ENCODE results near the gene AK1.
"Not testable (repeated sequence)": the region's sequence is repeated elsewhere in the genome, so short reads cannot be mapped to it uniquely, and the experiment has no call there.

The AK1 gene

DNA sequence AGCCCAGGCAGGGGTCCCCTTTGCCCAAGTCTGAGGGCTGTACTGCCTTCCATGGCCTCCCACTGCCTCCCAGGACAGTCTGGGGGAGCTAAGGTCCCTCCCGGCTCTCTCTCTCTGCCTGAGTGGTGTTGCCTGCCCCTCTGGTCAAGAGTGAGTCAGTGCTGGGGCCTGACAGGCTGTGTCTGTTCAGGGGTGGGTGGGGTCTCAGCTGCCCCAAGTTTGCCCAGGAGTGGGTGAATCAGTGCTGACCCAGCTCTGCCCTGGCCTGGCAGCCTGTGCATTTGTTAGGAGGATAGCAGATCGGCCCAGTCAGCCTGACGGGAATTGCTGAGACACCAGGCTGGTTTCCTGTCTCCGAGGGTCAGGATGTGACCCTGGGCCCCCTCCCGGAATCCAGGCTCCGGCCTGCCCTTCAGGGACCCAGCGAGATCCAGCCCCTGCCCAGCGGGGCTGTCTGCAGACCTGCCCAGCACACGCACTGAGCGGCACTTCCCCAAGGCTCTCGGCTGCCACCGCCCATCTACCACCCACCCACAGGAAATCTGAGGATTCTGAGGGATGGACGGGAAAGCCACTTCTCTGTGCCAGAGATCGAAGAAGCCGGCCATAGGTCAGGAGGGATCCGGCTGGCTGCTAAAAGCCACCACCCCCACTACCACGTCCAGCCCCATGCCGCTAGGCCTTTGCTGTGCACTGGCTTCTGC is 38.9 kb downstream of the AK1 start:
- DNase-seq = no peak
- Histone ChIP-seq H3K36me3 (ENCODE audit: control insufficient read depth, insufficient read depth, low read length) (no peaks in the 10 kb centered on the region), H3K56ac (ENCODE audit: low read length) (no peak overlapping the region), H3K27ac (ENCODE audit: low read depth, low read length) (no peak overlapping the region), H2BK120ac (ENCODE audit: low read depth, low read length) (no peak overlapping the region), H3K23ac (ENCODE audit: low read length) (no peak overlapping the region), H4K8ac (ENCODE audit: low read depth, low read length) (no peak overlapping the region), H3K27me3 (ENCODE audit: insufficient read depth, low read length, poor library complexity) (no peaks in the 10 kb centered on the region), H3K79me1 (ENCODE audit: low read length) (no peaks in the 10 kb centered on the region), H2BK5ac (ENCODE audit: low read length) (no peak overlapping the region), H3K9ac (ENCODE audit: low read length) (no peak overlapping the region), H3K4me1 (ENCODE audit: control insufficient read depth, low read depth, low read length) (no peaks in the 10 kb centered on the region), H3K4me2 (ENCODE audit: low read length) (no peak overlapping the region), H2AK5ac (ENCODE audit: low read length) (no peak overlapping the region), H3K18ac (ENCODE audit: low read length) (no peak overlapping the region), H3K4me3 (ENCODE audit: low read length) (no peak overlapping the region), H3K79me2 (ENCODE audit: control insufficient read depth, insufficient read depth, low read length) (no peaks in the 10 kb centered on the region), H4K5ac (ENCODE audit: low read length) (no peak overlapping the region), H3K4ac (ENCODE audit: low read depth, low read length) (no peak overlapping the region), H2BK15ac (replicated peaks; ENCODE audit: low read depth) (no peak overlapping the region)
- no CpG with 5 or more reads among the region's 18 CpGs for WGBS (ENCODE audit: extremely low coverage, insufficient coverage, low lambda C conversion rate)

DNA sequence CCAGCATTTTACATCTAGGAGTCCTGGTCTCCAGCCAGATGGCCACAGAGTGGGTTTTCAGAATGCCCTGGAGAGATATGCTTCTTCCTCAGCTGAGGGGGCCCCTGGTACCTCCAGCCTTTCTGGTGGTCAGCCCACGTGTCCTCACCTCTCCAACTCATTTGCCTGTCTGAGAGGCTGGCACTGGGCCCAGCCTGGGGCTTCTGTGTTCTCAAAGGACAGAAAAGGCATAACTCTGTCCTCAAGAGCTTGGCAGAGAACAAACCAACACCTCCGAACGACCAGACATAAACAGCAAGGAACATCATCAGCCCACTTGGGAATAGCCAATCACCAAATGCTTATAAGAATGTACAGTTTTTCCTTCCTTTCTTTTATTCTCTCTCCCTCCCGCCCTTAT is 40.1 kb downstream of the AK1 start:
- H3K4ac ChIP-seq (ENCODE audit: low read depth, low read length) = no peak overlapping the region
- WGBS (ENCODE audit: extremely low coverage, insufficient coverage, low lambda C conversion rate) = no CpG with 5 or more reads among the region's 4 CpGs
- no peaks in the 10 kb centered on the region for H3K4me1 ChIP-seq (ENCODE audit: control insufficient read depth, low read depth, low read length)
- H2AK5ac ChIP-seq (ENCODE audit: low read length) = no peak overlapping the region
- H3K18ac ChIP-seq (ENCODE audit: low read length) = no peak overlapping the region
- H3K79me2 ChIP-seq (ENCODE audit: control insufficient read depth, insufficient read depth, low read length) = no peaks in the 10 kb centered on the region
- no peak overlapping the region for H2BK120ac ChIP-seq (ENCODE audit: low read depth, low read length)
- no peaks in the 10 kb centered on the region for H3K36me3 ChIP-seq (ENCODE audit: control insufficient read depth, insufficient read depth, low read length)
- no peak for DNase-seq
- H4K8ac ChIP-seq (ENCODE audit: low read depth, low read length) = no peak overlapping the region
- no peaks in the 10 kb centered on the region for H3K79me1 ChIP-seq (ENCODE audit: low read length)
- no peak overlapping the region for H3K23ac ChIP-seq (ENCODE audit: low read length)
- H2BK15ac ChIP-seq (replicated peaks; ENCODE audit: low read depth) = no peak overlapping the region
- no peak overlapping the region for H3K4me2 ChIP-seq (ENCODE audit: low read length)
- no peak overlapping the region for H2BK5ac ChIP-seq (ENCODE audit: low read length)
- no peak overlapping the region for H3K56ac ChIP-seq (ENCODE audit: low read length)
- no peak overlapping the region for H4K5ac ChIP-seq (ENCODE audit: low read length)
- H3K27ac ChIP-seq (ENCODE audit: low read depth, low read length) = no peak overlapping the region
- H3K4me3 ChIP-seq (ENCODE audit: low read length) = no peak overlapping the region
- H3K9ac ChIP-seq (ENCODE audit: low read length) = no peak overlapping the region
- no peaks in the 10 kb centered on the region for H3K27me3 ChIP-seq (ENCODE audit: insufficient read depth, low read length, poor library complexity)

DNA sequence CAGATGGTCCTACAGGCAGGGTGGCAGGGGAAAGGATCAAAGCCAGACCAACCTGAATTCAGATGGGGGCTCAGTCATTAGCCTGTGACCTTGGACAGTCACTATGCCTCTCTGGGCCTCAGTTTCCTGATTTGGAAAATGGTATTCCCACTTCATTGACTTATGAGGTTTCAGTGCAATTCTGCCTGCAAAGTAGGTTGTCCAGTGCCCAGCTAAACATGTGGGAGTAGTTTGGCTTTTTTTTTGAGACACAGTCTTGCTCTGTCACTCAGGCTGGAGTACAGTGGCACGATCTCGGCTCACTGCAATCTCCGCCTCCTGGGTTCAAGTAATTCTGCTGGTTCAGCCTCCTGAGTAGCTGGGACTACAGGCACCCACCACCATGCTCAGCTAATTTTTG is 40.9 kb downstream of the AK1 start:
- not testable (repeated sequence) for H4K5ac ChIP-seq (ENCODE audit: low read length); H3K18ac ChIP-seq (ENCODE audit: low read length); H3K4ac ChIP-seq (ENCODE audit: low read depth, low read length); H2BK5ac ChIP-seq (ENCODE audit: low read length); H3K79me2 ChIP-seq (ENCODE audit: control insufficient read depth, insufficient read depth, low read length); DNase-seq; H3K79me1 ChIP-seq (ENCODE audit: low read length); H3K27me3 ChIP-seq (ENCODE audit: insufficient read depth, low read length, poor library complexity); H2BK15ac ChIP-seq (replicated peaks; ENCODE audit: low read depth); H3K4me1 ChIP-seq (ENCODE audit: control insufficient read depth, low read depth, low read length); H3K23ac ChIP-seq (ENCODE audit: low read length); H2BK120ac ChIP-seq (ENCODE audit: low read depth, low read length); H3K4me3 ChIP-seq (ENCODE audit: low read length); H3K4me2 ChIP-seq (ENCODE audit: low read length); H4K8ac ChIP-seq (ENCODE audit: low read depth, low read length); H3K36me3 ChIP-seq (ENCODE audit: control insufficient read depth, insufficient read depth, low read length); H3K9ac ChIP-seq (ENCODE audit: low read length); H3K27ac ChIP-seq (ENCODE audit: low read depth, low read length); H2AK5ac ChIP-seq (ENCODE audit: low read length)
- no CpG with 5 or more reads among the region's 3 CpGs for WGBS (ENCODE audit: extremely low coverage, insufficient coverage, low lambda C conversion rate)
- peak overlapping the region; percentile 42 for H3K56ac ChIP-seq (ENCODE audit: low read length)

DNA sequence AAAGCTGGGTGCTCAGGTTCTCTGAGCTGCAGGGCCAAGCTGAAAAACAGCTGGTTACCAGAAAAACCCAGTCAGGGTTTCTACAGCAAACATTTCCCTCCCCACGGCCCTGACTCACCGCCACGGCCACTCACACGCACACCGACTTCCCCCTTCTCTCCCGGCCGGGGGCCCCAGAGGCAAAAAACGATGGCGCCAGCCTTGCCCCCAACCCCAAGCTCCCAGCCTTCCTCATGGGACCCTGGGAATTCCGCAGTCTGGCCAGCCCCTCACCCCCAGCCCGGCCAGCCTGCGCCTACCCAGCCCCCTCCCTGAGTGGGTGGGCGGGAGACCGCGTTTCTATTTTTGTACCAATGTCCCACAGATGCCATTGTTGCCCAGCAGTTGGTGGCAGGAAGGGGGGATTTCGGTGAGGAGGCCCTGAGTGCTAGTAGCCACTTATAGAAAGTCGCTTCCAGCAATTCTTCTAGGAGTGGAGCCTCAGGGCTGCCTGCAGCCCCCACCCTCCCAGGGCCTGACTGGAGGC is 41.4 kb downstream of the AK1 start:
- Histone ChIP-seq H3K9ac (ENCODE audit: low read length) (no peak overlapping the region), H3K27me3 (ENCODE audit: insufficient read depth, low read length, poor library complexity) (no peaks in the 10 kb centered on the region), H3K18ac (ENCODE audit: low read length) (peak overlapping the region; percentile 43), H2BK5ac (ENCODE audit: low read length) (no peak overlapping the region), H3K79me2 (ENCODE audit: control insufficient read depth, insufficient read depth, low read length) (no peaks in the 10 kb centered on the region), H2BK120ac (ENCODE audit: low read depth, low read length) (no peak overlapping the region), H3K4me2 (ENCODE audit: low read length) (no peak overlapping the region), H3K56ac (ENCODE audit: low read length) (peak overlapping the region; percentile 78), H2BK15ac (replicated peaks; ENCODE audit: low read depth) (no peak overlapping the region), H4K8ac (ENCODE audit: low read depth, low read length) (no peak overlapping the region), H3K4ac (ENCODE audit: low read depth, low read length) (no peak overlapping the region), H3K4me3 (ENCODE audit: low read length) (no peak overlapping the region), H3K23ac (ENCODE audit: low read length) (no peak overlapping the region), H4K5ac (ENCODE audit: low read length) (no peak overlapping the region), H3K36me3 (ENCODE audit: control insufficient read depth, insufficient read depth, low read length) (no peaks in the 10 kb centered on the region), H3K27ac (ENCODE audit: low read depth, low read length) (no peak overlapping the region), H3K79me1 (ENCODE audit: low read length) (no peaks in the 10 kb centered on the region), H3K4me1 (ENCODE audit: control insufficient read depth, low read depth, low read length) (no peaks in the 10 kb centered on the region), H2AK5ac (ENCODE audit: low read length) (no peak overlapping the region)
- WGBS (ENCODE audit: extremely low coverage, insufficient coverage, low lambda C conversion rate) = no CpG with 5 or more reads among the region's 17 CpGs
- no peak for DNase-seq

DNA sequence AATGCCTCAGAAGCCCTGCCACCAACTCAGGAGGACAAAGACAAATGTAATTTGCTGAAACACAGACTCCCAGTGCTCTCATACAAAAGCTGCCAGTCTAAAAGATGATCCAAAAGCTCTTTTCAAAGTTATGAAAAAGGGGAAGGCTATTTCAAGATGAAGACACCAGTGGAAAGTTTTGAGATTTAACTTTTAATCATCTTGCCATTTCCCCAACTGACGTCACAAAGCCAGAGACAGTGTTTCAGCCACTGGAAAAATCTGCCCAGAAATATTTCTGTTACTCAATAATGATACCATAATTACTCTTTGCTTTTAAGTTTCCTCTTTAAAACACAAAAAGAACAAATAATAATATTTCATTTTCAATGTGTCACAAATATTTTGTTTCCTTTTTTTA is 43.9 kb downstream of the AK1 start:
- no peak overlapping the region for H2BK120ac ChIP-seq (ENCODE audit: low read depth, low read length)
- H3K4me2 ChIP-seq (ENCODE audit: low read length) = no peak overlapping the region
- H3K27me3 ChIP-seq (ENCODE audit: insufficient read depth, low read length, poor library complexity) = no peaks in the 10 kb centered on the region
- H3K56ac ChIP-seq (ENCODE audit: low read length) = no peak overlapping the region
- H4K5ac ChIP-seq (ENCODE audit: low read length) = no peak overlapping the region
- H3K79me1 ChIP-seq (ENCODE audit: low read length) = no peaks in the 10 kb centered on the region
- no peak overlapping the region for H2BK15ac ChIP-seq (replicated peaks; ENCODE audit: low read depth)
- no peak overlapping the region for H3K4ac ChIP-seq (ENCODE audit: low read depth, low read length)
- H3K36me3 ChIP-seq (ENCODE audit: control insufficient read depth, insufficient read depth, low read length) = no peaks in the 10 kb centered on the region
- no peak overlapping the region for H3K9ac ChIP-seq (ENCODE audit: low read length)
- H2AK5ac ChIP-seq (ENCODE audit: low read length) = no peak overlapping the region
- no CpG with 5 or more reads among the region's 1 CpG for WGBS (ENCODE audit: extremely low coverage, insufficient coverage, low lambda C conversion rate)
- H4K8ac ChIP-seq (ENCODE audit: low read depth, low read length) = no peak overlapping the region
- H2BK5ac ChIP-seq (ENCODE audit: low read length) = no peak overlapping the region
- no peak overlapping the region for H3K23ac ChIP-seq (ENCODE audit: low read length)
- H3K27ac ChIP-seq (ENCODE audit: low read depth, low read length) = no peak overlapping the region
- peaks cover 3% of the 10 kb centered on the region for H3K4me1 ChIP-seq (ENCODE audit: control insufficient read depth, low read depth, low read length)
- H3K4me3 ChIP-seq (ENCODE audit: low read length) = no peak overlapping the region
- DNase-seq = no peak
- no peak overlapping the region for H3K18ac ChIP-seq (ENCODE audit: low read length)
- H3K79me2 ChIP-seq (ENCODE audit: control insufficient read depth, insufficient read depth, low read length) = no peaks in the 10 kb centered on the region

DNA sequence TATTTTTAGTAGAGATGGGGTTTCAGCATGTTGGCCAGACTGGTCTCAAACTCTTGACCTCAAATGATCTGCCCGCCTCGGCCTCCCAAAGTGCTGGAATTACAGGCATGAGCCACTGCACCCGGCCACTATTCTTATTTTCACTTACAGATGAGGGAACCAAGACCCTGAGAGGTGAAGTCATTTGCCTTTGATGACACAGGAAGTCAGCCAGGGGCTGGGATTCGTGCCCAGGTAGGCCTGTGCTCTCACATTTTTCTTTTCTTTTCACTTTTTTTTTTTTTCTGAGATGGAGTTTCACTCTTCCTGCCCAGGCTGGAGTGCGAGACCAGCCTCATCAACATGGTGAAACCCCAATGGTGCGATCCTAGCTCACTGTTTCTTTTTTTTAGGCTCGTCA is 45.2 kb downstream of the AK1 start:
- Histone ChIP-seq H2BK15ac (replicated peaks; ENCODE audit: low read depth) (no peak overlapping the region), H4K5ac (ENCODE audit: low read length) (no peak overlapping the region), H3K4me3 (ENCODE audit: low read length) (no peak overlapping the region), H3K79me1 (ENCODE audit: low read length) (no peaks in the 10 kb centered on the region), H3K4ac (ENCODE audit: low read depth, low read length) (no peak overlapping the region), H2AK5ac (ENCODE audit: low read length) (no peak overlapping the region), H4K8ac (ENCODE audit: low read depth, low read length) (no peak overlapping the region), H3K23ac (ENCODE audit: low read length) (no peak overlapping the region), H3K18ac (ENCODE audit: low read length) (no peak overlapping the region), H2BK5ac (ENCODE audit: low read length) (no peak overlapping the region), H3K36me3 (ENCODE audit: control insufficient read depth, insufficient read depth, low read length) (no peaks in the 10 kb centered on the region), H3K9ac (ENCODE audit: low read length) (no peak overlapping the region), H3K27ac (ENCODE audit: low read depth, low read length) (no peak overlapping the region), H3K79me2 (ENCODE audit: control insufficient read depth, insufficient read depth, low read length) (no peaks in the 10 kb centered on the region), H3K56ac (ENCODE audit: low read length) (no peak overlapping the region), H3K4me1 (ENCODE audit: control insufficient read depth, low read depth, low read length) (peaks cover 4% of the 10 kb centered on the region), H2BK120ac (ENCODE audit: low read depth, low read length) (no peak overlapping the region), H3K27me3 (ENCODE audit: insufficient read depth, low read length, poor library complexity) (no peaks in the 10 kb centered on the region), H3K4me2 (ENCODE audit: low read length) (no peak overlapping the region)
- DNase-seq = peak; percentile 51
- no CpG with 5 or more reads among the region's 7 CpGs for WGBS (ENCODE audit: extremely low coverage, insufficient coverage, low lambda C conversion rate)
